IMR-90 (cell line): ENCODE measurements around the gene IFNA1. TPM values are rescaled to one million over a fixed set of nuclear protein-coding genes. Genes with fewer than 3 reads are reported as not detected.
"Not testable (repeated sequence)": the region's sequence is repeated elsewhere in the genome, so short reads cannot be mapped to it uniquely, and the experiment has no call there.

Experiments
- ATAC-seq: fragments of 200-7000 bp; cut with Tn5 transposase; 2 replicates; pipeline ENCODE4 v1.9.1; 2020; ENCODE audit warnings: low read depth, mild to moderate bottlenecking, moderate library complexity
- BruUV-seq: library from RNA; stranded (reverse); fragments of 400-500 nt; replicated peaks from 2 replicates; lab custom pipeline; 2021; lab: Mats Ljungman, UMichigan
- CTCF ChIA-PET: fragments of 300-600 bp; formaldehyde crosslinking; extraction: SDS; loops from one replicate; lab custom pipeline; 2021; ENCODE audit warnings: antibody characterized with exemption; lab: Yijun Ruan, JAX
- POLR2A ChIA-PET: fragments of 300-600 bp; sonication (Branson Sonifier 250); formaldehyde crosslinking; loops from one replicate; lab custom pipeline; 2022; ENCODE audit warnings: antibody characterized with exemption; ENCODE audit not compliant: unreplicated experiment; lab: Charles Lee
- DNase-seq: peaks from one replicate; pipeline ENCODE4 v3.0.0; 2013
- H2AFZ ChIP-seq: replicated peaks from 2 replicates; pipeline ENCODE3; 2013; ENCODE audit warnings: low read length, mild to moderate bottlenecking; ENCODE audit not compliant: poor library complexity
- H2AK5ac ChIP-seq: 2 replicates; pipeline ENCODE4 v1.6.1; 2013; ENCODE audit warnings: low read depth, low read length, inconsistent platforms
- H2AK9ac ChIP-seq: replicated peaks from 2 replicates; pipeline ENCODE3; 2013; ENCODE audit warnings: mild to moderate bottlenecking, low read depth, low read length, moderate library complexity; ENCODE audit not compliant: poor library complexity
- H2BK120ac ChIP-seq: 2 replicates; pipeline ENCODE4 v1.6.1; 2013; ENCODE audit warnings: low read depth, low read length, inconsistent platforms
- H2BK15ac ChIP-seq: 3 replicates; pipeline ENCODE4 v1.6.1; 2013; ENCODE audit warnings: low read depth, low read length, inconsistent platforms
- H2BK20ac ChIP-seq: 2 replicates; pipeline ENCODE4 v1.6.1; 2013; ENCODE audit warnings: low read depth, mild to moderate bottlenecking, inconsistent platforms, low read length, moderate library complexity
- H2BK5ac ChIP-seq: 2 replicates; pipeline ENCODE4 v1.6.1; 2013; ENCODE audit warnings: mild to moderate bottlenecking, low read depth, low read length, inconsistent platforms; ENCODE audit not compliant: poor library complexity, severe bottlenecking
- H3K14ac ChIP-seq: replicated peaks from 2 replicates; pipeline ENCODE4 v1.6.1; 2013; ENCODE audit warnings: low read depth, low read length, inconsistent platforms
- H3K18ac ChIP-seq: 2 replicates; pipeline ENCODE4 v1.6.1; 2013; ENCODE audit warnings: low read depth, low read length, control low read depth
- H3K23ac ChIP-seq: 2 replicates; pipeline ENCODE4 v1.6.1; 2013; ENCODE audit warnings: low read depth, low read length, inconsistent platforms
- H3K27ac ChIP-seq: 2 replicates; pipeline ENCODE4 v1.5.1; 2013; ENCODE audit warnings: mild to moderate bottlenecking, control low read depth, low read length; ENCODE audit not compliant: insufficient read depth
- H3K27me3 ChIP-seq: 2 replicates; pipeline ENCODE4 v1.6.1; 2013; ENCODE audit warnings: low read length; ENCODE audit not compliant: control insufficient read depth, insufficient read depth
- H3K36me3 ChIP-seq: 2 replicates; pipeline ENCODE4 v1.6.1; 2013; ENCODE audit warnings: low read length, mixed read lengths; ENCODE audit not compliant: control insufficient read depth, insufficient read depth
- H3K4ac ChIP-seq: 2 replicates; pipeline ENCODE4 v1.6.1; 2013; ENCODE audit warnings: low read depth, low read length, inconsistent platforms
- H3K4me1 ChIP-seq: 2 replicates; pipeline ENCODE4 v1.6.1; 2013; ENCODE audit warnings: low read length, mixed read lengths; ENCODE audit not compliant: control insufficient read depth, insufficient read depth
- H3K4me2 ChIP-seq: 2 replicates; pipeline ENCODE4 v1.6.1; 2013; ENCODE audit warnings: low read depth, mild to moderate bottlenecking, control low read depth, low read length, moderate library complexity
- H3K4me3 ChIP-seq: 2 replicates; pipeline ENCODE4 v1.5.1; 2013; ENCODE audit warnings: low read depth, mild to moderate bottlenecking, control low read depth, low read length, moderate library complexity; ENCODE audit not compliant: insufficient read depth
- H3K56ac ChIP-seq: 2 replicates; pipeline ENCODE4 v1.6.1; 2013; ENCODE audit warnings: low read length, inconsistent platforms; ENCODE audit not compliant: insufficient read depth; ENCODE audit errors: extremely low read depth
- H3K79me1 ChIP-seq, 2 experiments: 2 replicates each; pipeline ENCODE4 v1.6.1; 2013; ENCODE audit warnings: low read length in 2 of 2, inconsistent platforms in 1 of 2, low read depth in 1 of 2
- H3K9ac ChIP-seq: 2 replicates; pipeline ENCODE4 v1.6.1; 2013; ENCODE audit warnings: low read depth, low read length, control low read depth
- H3K9me1 ChIP-seq: 2 replicates; pipeline ENCODE4 v1.6.1; 2013; ENCODE audit warnings: low read length, inconsistent platforms; ENCODE audit not compliant: insufficient read depth
- H3K9me3 ChIP-seq: 2 replicates; pipeline ENCODE4 v1.6.1; 2013; ENCODE audit warnings: low read length; ENCODE audit not compliant: control insufficient read depth, insufficient read depth
- H4K20me1 ChIP-seq: 2 replicates; pipeline ENCODE4 v1.6.1; 2013; ENCODE audit warnings: low read length, inconsistent platforms; ENCODE audit not compliant: insufficient read depth
- H4K5ac ChIP-seq: 2 replicates; pipeline ENCODE4 v1.6.1; 2013; ENCODE audit warnings: mild to moderate bottlenecking, low read depth, low read length, control low read depth
- H4K8ac ChIP-seq, 2 experiments: 2 replicates each; pipeline ENCODE4 v1.6.1; 2013; ENCODE audit warnings: low read depth in 2 of 2, low read length in 2 of 2, control low read depth in 1 of 2, inconsistent platforms in 1 of 2
- H4K91ac ChIP-seq: 2 replicates; pipeline ENCODE4 v1.6.1; 2013; ENCODE audit warnings: low read depth, low read length, inconsistent platforms; ENCODE audit not compliant: insufficient read depth
- CEBPB ChIP-seq: IDR thresholded peaks from 2 replicates; pipeline ENCODE4 v1.6.1; 2012; ENCODE audit warnings: low read depth, low read length, improper control_type of control experiment
- SMC3 ChIP-seq: fragments of 150-350 bp; IDR thresholded peaks from 2 replicates; pipeline ENCODE4 v1.6.1; 2016; ENCODE audit warnings: low read depth, mild to moderate bottlenecking, antibody characterized with exemption, low read length, moderate library complexity
- WGBS, 2 experiments: methylation state at CpG; one replicate each; pipeline versions ENCODE4 v1.1.5 to v1.1.7; 2013; ENCODE audit warnings: missing lambda C conversion rate in 2 of 2; ENCODE audit not compliant: insufficient read length in 1 of 2; ENCODE audit errors: extremely low coverage in 2 of 2; 5-methylcytosine and 5-hydroxymethylcytosine counted together
- dilution Hi-C: fragments of 300-500 bp; cut with HindIII; formaldehyde crosslinking; loops from one replicate; pipeline ENCODE4 v1.14.3; 2018; ENCODE audit warnings: low sequenced_read_pairs; ENCODE audit not compliant: unreplicated experiment
- in situ Hi-C: fragments of 300-500 bp; cut with MboI; formaldehyde crosslinking; loops from 3 replicates; pipeline ENCODE4 v1.14.3; 2019; ENCODE audit warnings: low sequenced_read_pairs, inconsistent platforms, mixed read lengths
- intact Hi-C: fragments of 100-400 bp; cut with micrococcal nuclease; formaldehyde crosslinking; loops from 2 replicates; pipeline ENCODE4 v1.10.0; 2022
- polyA plus RNA-seq, 3 experiments: library from polyadenylated mRNA; depleted of rRNA; stranded (reverse); fragments of >200 nt; gene quantifications; 2 replicates each; pipeline ENCODE4 v1.2.3, GENCODE V29; 2012; ENCODE audit warnings: low replicate concordance in 1 of 3
- total RNA-seq: library from RNA; depleted of rRNA; stranded (reverse); fragments of >200 nt; gene quantifications from 2 replicates; pipeline ENCODE4 v1.2.3, GENCODE V29; 2012

Gene IFNA1
- total and polyA plus RNA-seq, 2 of the 4 experiments (the other 2 are of a cell fraction), result not detected

- Histone ChIP-seq H3K4me2 (no peak overlapping the region), H2BK15ac (no peak overlapping the region), H2BK20ac (no peak overlapping the region), H3K4ac (no peak overlapping the region), H3K79me1 (no peaks in the 10 kb centered on the region), H3K56ac (no peak overlapping the region), H3K4me1 (no peaks in the 10 kb centered on the region; the same call in 1 of the 2 replicates), H3K27me3 (no peaks in the 10 kb centered on the region), H2AK5ac (no peak overlapping the region), H2BK120ac (no peak overlapping the region), H3K9ac (no peak overlapping the region), H3K27ac (no peak overlapping the region), H4K20me1 (no peaks in the 10 kb centered on the region), H3K9me3 (no peaks in the 10 kb centered on the region), H3K18ac (no peak overlapping the region), H4K8ac (no peak overlapping the region), H3K4me3 (no peak overlapping the region), H4K5ac (no peak overlapping the region), H4K91ac (no peak overlapping the region), H2AK9ac (no peak overlapping the region), H3K23ac (no peak overlapping the region), H3K14ac (no peak overlapping the region), H2BK5ac (no peak overlapping the region), H3K9me1 (no peaks in the 10 kb centered on the region), H3K36me3 (no peaks in the 10 kb centered on the region), H2AFZ (no peak overlapping the region)
- BruUV-seq, result no TSS peak
- ChIA-PET CTCF (no interaction called here), POLR2A (no interaction called here)
- no CpG with 5 or more reads among the region's 4 CpGs for WGBS, 2 experiments
- intact Hi-C loops, result no loop called here
- no peak for ATAC-seq
- dilution Hi-C loops, result no loop called here
- TF ChIP-seq SMC3 (no peak), CEBPB (0 out of 2 replicates have a peak, but pooled peaks have one; percentile 16)
- in situ Hi-C loops, result no loop called here
- no peak for DNase-seq
Measured at GRCh38 chr9:21443849-21444625, 3.8 kb downstream of the IFNA1 start.

GRCh38 chr9:21449312-21449711 lies 9.1 kb downstream of the IFNA1 start:
- H4K8ac ChIP-seq, H2BK120ac ChIP-seq, BruUV-seq, H2AK5ac ChIP-seq, H3K4me3 ChIP-seq, H3K4ac ChIP-seq, H3K79me1 ChIP-seq, CTCF ChIA-PET, H4K91ac ChIP-seq, intact Hi-C loops, H2BK20ac ChIP-seq, ATAC-seq, H3K4me2 ChIP-seq, in situ Hi-C loops, H3K56ac ChIP-seq, H3K9me1 ChIP-seq, H3K18ac ChIP-seq, DNase-seq, H2BK5ac ChIP-seq, H2AFZ ChIP-seq, H3K9ac ChIP-seq, H2AK9ac ChIP-seq, H3K27me3 ChIP-seq, H4K5ac ChIP-seq, H3K9me3 ChIP-seq, H3K23ac ChIP-seq, H3K36me3 ChIP-seq, H2BK15ac ChIP-seq, H4K20me1 ChIP-seq, H3K27ac ChIP-seq, dilution Hi-C loops, H3K14ac ChIP-seq, H3K4me1 ChIP-seq, POLR2A ChIA-PET: not testable (repeated sequence)
- WGBS, 2 experiments, result 80% methylated on average over 1 of the region's 5 CpGs; no CpG with 5 or more reads in 1 of the 2 experiments
